Breast epithelium (tissue), 4 donors: ENCODE measurements around the gene MRPS6. TPM values are rescaled to one million over a fixed set of nuclear protein-coding genes. Genes with fewer than 3 reads are reported as not detected.

Source experiments
- DNase-seq, 2 donors: peaks; one replicate each; pipeline ENCODE4 v3.0.0-alpha.2; 2019; ENCODE audit warnings: low spot score in 2 of 2
- H3K27ac ChIP-seq, 2 donors: fragments of 200-600 bp; sonication (generic) in 1 of 2; one replicate each; pipeline ENCODE4 v1.5.1; 2016 to 2019; ENCODE audit warnings: mild to moderate bottlenecking in 1 of 2
- H3K27me3 ChIP-seq, 2 donors: fragments of 200-600 bp; sonication (generic) in 1 of 2; one replicate each; pipeline versions ENCODE4 v1.5.1 to v1.6.0; 2017 to 2019; ENCODE audit warnings: control low read depth in 1 of 2, mild to moderate bottlenecking in 1 of 2
- H3K36me3 ChIP-seq: fragments of 200-600 bp; one replicate; pipeline ENCODE4 v1.5.1; 2019
- H3K4me1 ChIP-seq, 2 donors: fragments of 200-600 bp; sonication (generic); one replicate each; pipeline ENCODE4 v1.5.1; 2016 to 2019; ENCODE audit warnings: control low read depth in 1 of 2
- H3K4me3 ChIP-seq, 3 donors: fragments of 200-600 bp; sonication (generic); 1 replicate in 2 of 3; 2 replicates in 1 of 3; pipeline ENCODE4 v1.5.1; 2016 to 2019; ENCODE audit warnings: mild to moderate bottlenecking in 3 of 3, moderate library complexity in 2 of 3
- H3K9me3 ChIP-seq, 2 donors: fragments of 200-600 bp; sonication (generic) in 1 of 2; one replicate each; pipeline ENCODE4 v1.5.1; 2016 to 2019; ENCODE audit warnings: control low read depth in 1 of 2
- POLR2A ChIP-seq: fragments of 450-650 bp; IDR thresholded peaks from one replicate; pipeline ENCODE4 v1.6.1; 2016; ENCODE audit warnings: antibody characterized with exemption, mild to moderate bottlenecking, moderate library complexity
- POLR2AphosphoS5 ChIP-seq, 3 donors: sonication (generic); formaldehyde crosslinking; IDR thresholded peaks; one replicate each; pipeline ENCODE4 v1.6.1; 2017; ENCODE audit warnings: antibody characterized with exemption in 3 of 3
- intact Hi-C: fragments of 100-400 bp; cut with DNase I; formaldehyde crosslinking; loops from one replicate; pipeline ENCODE4 v1.15.1; 2023; ENCODE audit warnings: low total_unique reads
- total RNA-seq, 3 donors: library from RNA; depleted of rRNA; stranded (reverse); fragments of >200 nt; gene quantifications; one replicate each; pipeline ENCODE4 v1.1.0, GENCODE V29; 2016
- TF ChIP-seq, protein P1 (sequence below), 3 donors: fragments of 450-650 bp; IDR thresholded peaks; one replicate each; pipeline ENCODE4 v1.5.1; 2016 to 2017; ENCODE audit warnings: antibody characterized with exemption in 3 of 3, mild to moderate bottlenecking in 3 of 3, moderate library complexity in 3 of 3

Gene MRPS6
- total RNA-seq, 3 donors from 2014 or later, result 22.3 to 40.6 (median 26.5) TPM

DNA sequence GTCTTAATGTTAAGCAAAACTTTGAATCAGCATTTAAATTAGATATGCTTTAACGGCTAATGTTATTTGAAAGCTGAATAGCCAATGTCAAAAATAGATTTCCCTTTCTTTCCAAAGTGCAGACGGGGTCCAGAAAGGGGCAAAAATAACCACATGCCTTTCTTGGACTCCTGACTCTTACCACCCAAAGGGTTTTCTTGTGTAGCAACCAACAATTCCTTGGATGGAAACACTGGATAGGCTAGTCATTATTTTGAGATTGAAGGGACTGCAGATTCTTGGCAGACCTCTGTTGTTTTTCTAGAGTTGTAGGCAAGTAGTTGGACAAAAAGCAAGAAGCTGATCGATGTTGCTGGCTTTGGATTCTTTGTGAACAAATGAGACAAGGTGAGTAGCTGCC is 107.0 kb downstream of the MRPS6 start:
- no peaks in the 10 kb centered on the region for H3K27me3 ChIP-seq
- TF ChIP-seq POLR2A, result no peak
- TF ChIP-seq, protein P1, sequence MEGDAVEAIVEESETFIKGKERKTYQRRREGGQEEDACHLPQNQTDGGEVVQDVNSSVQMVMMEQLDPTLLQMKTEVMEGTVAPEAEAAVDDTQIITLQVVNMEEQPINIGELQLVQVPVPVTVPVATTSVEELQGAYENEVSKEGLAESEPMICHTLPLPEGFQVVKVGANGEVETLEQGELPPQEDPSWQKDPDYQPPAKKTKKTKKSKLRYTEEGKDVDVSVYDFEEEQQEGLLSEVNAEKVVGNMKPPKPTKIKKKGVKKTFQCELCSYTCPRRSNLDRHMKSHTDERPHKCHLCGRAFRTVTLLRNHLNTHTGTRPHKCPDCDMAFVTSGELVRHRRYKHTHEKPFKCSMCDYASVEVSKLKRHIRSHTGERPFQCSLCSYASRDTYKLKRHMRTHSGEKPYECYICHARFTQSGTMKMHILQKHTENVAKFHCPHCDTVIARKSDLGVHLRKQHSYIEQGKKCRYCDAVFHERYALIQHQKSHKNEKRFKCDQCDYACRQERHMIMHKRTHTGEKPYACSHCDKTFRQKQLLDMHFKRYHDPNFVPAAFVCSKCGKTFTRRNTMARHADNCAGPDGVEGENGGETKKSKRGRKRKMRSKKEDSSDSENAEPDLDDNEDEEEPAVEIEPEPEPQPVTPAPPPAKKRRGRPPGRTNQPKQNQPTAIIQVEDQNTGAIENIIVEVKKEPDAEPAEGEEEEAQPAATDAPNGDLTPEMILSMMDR (IDR thresholded peaks at IDR 0.05), result no peak
- no peak for TF ChIP-seq POLR2AphosphoS5 (IDR thresholded peaks at IDR 0.05)
- intact Hi-C loops, result no loop called here
- H3K4me1 ChIP-seq, result no peaks in the 10 kb centered on the region
- peak overlapping the region in 1 of 3 donors; percentile 43 for H3K4me3 ChIP-seq
- H3K27ac ChIP-seq, result peak overlapping the region in 1 of 2 donors; percentile 39
- no peak for DNase-seq
- H3K9me3 ChIP-seq, result no peaks in the 10 kb centered on the region
- no peaks in the 10 kb centered on the region for H3K36me3 ChIP-seq

DNA sequence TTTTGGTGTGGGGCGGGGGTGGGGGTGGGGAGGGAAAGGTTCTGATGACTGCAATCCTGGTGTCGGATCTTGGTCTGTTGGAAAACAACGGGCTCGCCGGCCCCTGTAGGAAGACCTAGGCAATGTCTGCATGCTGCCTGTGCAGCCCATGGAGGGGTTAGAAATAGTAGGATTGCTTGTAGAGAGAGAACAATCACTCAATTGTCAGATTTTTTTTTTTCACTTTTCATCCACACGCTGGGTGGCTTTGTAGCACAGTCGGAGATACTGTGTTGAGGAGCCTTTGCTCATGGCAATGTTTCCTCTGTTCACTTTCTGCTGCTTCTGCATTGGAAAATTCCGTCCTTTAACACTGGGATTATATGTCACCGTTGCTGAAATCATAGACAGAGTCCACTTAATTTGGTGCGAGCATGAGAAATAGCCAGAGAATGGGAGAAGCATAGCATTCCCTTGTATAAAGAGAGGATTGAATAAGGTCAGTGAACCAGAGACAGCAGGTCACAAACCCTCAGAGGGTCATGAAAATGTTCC is 107.5 kb downstream of the MRPS6 start:
- intact Hi-C loops, result no loop called here

DNA sequence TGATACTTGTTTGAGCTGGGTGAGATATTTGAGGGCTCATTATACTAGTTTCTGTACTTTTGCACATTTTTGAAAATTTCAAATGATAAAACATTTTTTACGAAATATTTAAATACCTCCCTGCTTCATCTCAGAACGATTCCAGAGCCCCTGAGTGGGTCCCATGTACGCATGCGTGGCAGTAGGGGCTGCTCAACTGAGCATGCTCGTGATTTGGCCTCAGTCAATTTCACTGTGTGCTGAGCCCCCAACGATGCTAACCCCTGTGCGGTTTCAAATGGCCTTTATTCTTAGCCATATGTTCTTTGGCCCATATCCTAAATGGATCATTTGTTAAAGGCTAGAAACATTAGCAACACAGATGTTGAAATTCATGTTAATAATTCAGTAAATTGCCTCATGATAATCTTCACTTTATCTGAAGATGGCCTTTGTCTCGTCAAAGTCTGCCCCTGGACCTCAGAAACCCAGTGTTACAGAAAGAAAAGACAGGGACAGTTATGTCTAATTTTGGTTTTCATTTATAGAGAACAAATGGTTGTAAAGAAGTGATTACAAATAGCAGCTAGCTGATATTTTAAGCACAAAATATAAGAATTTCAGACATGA is 108.2 kb downstream of the MRPS6 start:
- no peak for TF ChIP-seq POLR2AphosphoS5 (IDR thresholded peaks at IDR 0.05)
- TF ChIP-seq, protein P1 (IDR thresholded peaks at IDR 0.05), result no peak
- no peak for TF ChIP-seq POLR2A
- H3K9me3 ChIP-seq, result no peaks in the 10 kb centered on the region
- no peaks in the 10 kb centered on the region for H3K4me1 ChIP-seq
- H3K27ac ChIP-seq, result no peak overlapping the region
- intact Hi-C loops, result no loop called here
- no peaks in the 10 kb centered on the region for H3K27me3 ChIP-seq
- H3K36me3 ChIP-seq, result no peaks in the 10 kb centered on the region
- H3K4me3 ChIP-seq, result no peak overlapping the region
- DNase-seq, result no peak

More for the DNA sequence above, 107.5 kb downstream of the MRPS6 start:
- H3K4me3 ChIP-seq, result peak overlapping the region in 1 of 3 donors; percentile 43
- peak overlapping the region in 1 of 2 donors; percentile 39 for H3K27ac ChIP-seq
- H3K36me3 ChIP-seq, result no peaks in the 10 kb centered on the region
- TF ChIP-seq, protein P1 (IDR thresholded peaks at IDR 0.05), result no peak
- no peak for TF ChIP-seq POLR2A
- TF ChIP-seq POLR2AphosphoS5 (IDR thresholded peaks at IDR 0.05), result no peak
- no peaks in the 10 kb centered on the region for H3K27me3 ChIP-seq
- no peak for DNase-seq
- H3K4me1 ChIP-seq, result no peaks in the 10 kb centered on the region
- no peaks in the 10 kb centered on the region for H3K9me3 ChIP-seq

DNA sequence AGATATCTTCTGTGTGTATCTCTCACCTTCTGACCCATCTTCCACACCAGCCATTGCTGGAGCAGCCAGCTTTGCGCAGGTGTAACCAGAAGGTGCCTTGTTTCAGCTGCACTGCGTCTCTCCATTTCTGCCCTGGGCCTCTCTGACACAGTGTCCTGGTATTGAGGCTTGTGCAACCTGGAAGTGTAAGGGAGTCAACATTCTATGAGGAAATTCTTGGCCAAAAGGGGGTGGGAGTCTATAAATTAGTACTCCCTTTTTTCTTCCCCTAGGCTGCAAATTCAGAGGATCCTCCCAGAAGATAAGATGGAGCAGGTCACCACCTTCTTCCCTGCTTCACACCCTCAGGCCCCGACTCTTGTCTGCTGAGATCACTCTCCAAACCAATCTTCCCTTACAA is 109.1 kb downstream of the MRPS6 start:
- no peaks in the 10 kb centered on the region for H3K27me3 ChIP-seq
- no peaks in the 10 kb centered on the region for H3K4me1 ChIP-seq
- TF ChIP-seq, protein P1 (IDR thresholded peaks at IDR 0.05), result no peak
- no peak for TF ChIP-seq POLR2AphosphoS5 (IDR thresholded peaks at IDR 0.05)
- TF ChIP-seq POLR2A, result no peak
- H3K27ac ChIP-seq, result no peak overlapping the region
- intact Hi-C loops, result no loop called here
- no peaks in the 10 kb centered on the region for H3K36me3 ChIP-seq
- no peaks in the 10 kb centered on the region for H3K9me3 ChIP-seq
- H3K4me3 ChIP-seq, result no peak overlapping the region
- DNase-seq, result no peak

DNA sequence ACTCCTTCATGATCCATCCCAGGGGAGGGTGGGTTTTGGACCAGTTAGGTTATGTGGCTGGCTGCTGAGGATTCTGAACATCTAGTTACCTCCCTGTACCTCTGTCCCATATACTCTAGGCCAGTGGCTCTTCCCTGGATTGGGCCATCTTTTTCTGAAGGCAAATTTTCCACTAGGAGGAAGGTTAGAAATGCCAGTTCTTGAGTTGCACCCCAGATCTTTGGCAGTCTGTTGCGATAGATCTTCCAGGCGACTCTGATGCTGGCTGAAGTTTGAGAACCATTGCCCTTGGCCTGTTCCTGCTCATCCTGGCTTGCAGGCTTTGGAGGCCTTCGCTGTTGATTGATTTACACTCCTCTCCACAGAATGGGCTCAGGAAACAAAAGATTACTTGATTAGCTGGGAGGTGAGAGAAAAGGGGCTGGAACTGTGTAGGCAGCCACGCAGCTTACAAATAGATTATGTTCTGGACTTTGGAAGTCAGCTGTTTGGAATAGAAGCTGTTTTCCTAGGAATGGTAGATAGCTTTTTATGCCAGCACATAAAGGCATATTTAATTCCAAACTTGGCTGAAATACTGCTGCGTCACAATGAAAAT is 110.1 kb downstream of the MRPS6 start:
- intact Hi-C loops, result no loop called here
- H3K27ac ChIP-seq, result no peak overlapping the region

More for the DNA sequence above, 110.1 kb downstream of the MRPS6 start:
- Histone ChIP-seq H3K36me3 (no peaks in the 10 kb centered on the region), H3K4me3 (no peak overlapping the region), H3K27me3 (no peaks in the 10 kb centered on the region), H3K4me1 (no peaks in the 10 kb centered on the region), H3K9me3 (no peaks in the 10 kb centered on the region)
- DNase-seq, result no peak
- TF ChIP-seq, protein P1 (IDR thresholded peaks at IDR 0.05), result no peak
- no peak for TF ChIP-seq POLR2A
- no peak for TF ChIP-seq POLR2AphosphoS5 (IDR thresholded peaks at IDR 0.05)
